ENCODE results near the gene SLC9A9.
"Not testable (repeated sequence)": the region's sequence is repeated elsewhere in the genome, so short reads cannot be mapped to it uniquely, and the experiment has no call there.

SLC9A9 gene

GRCh38 chr3:143306407-143306806, 541.9 kb downstream of the SLC9A9 start:
- no peak for DNase-seq

- no peak for DNase-seq
These were observed 545.6 kb downstream of the SLC9A9 start for GRCh38 chr3:143302638-143303171.

- no peak for DNase-seq
These were observed 547.0 kb downstream of the SLC9A9 start for GRCh38 chr3:143301031-143301901.

- no peak for DNase-seq
These were observed 549.3 kb downstream of the SLC9A9 start for GRCh38 chr3:143298886-143299535.

- no peak for DNase-seq
These were observed 549.9 kb downstream of the SLC9A9 start for GRCh38 chr3:143298380-143298779.

- DNase-seq: no peak
These were observed 552.8 kb downstream of the SLC9A9 start for GRCh38 chr3:143295201-143296080.

- DNase-seq: no peak
These were observed 554.1 kb downstream of the SLC9A9 start for GRCh38 chr3:143294188-143294587.

GRCh38 chr3:143291836-143292447, 556.3 kb downstream of the SLC9A9 start:
- DNase-seq: no peak

GRCh38 chr3:143288944-143289343, 559.3 kb downstream of the SLC9A9 start:
- DNase-seq: no peak

GRCh38 chr3:143287403-143287802, 560.9 kb downstream of the SLC9A9 start:
- DNase-seq: peak; percentile 66

GRCh38 chr3:143286392-143287010, 561.8 kb downstream of the SLC9A9 start:
- no peak for DNase-seq

GRCh38 chr3:143283432-143284128, 564.7 kb downstream of the SLC9A9 start:
- no peak for DNase-seq

GRCh38 chr3:143280984-143281383, 567.3 kb downstream of the SLC9A9 start:
- DNase-seq: no peak

GRCh38 chr3:143279567-143279966, 568.7 kb downstream of the SLC9A9 start:
- DNase-seq: not testable (repeated sequence)

GRCh38 chr3:143278721-143279120, 569.5 kb downstream of the SLC9A9 start:
- no peak for DNase-seq

- DNase-seq: no peak
These were observed 570.7 kb downstream of the SLC9A9 start for GRCh38 chr3:143277531-143277930.

GRCh38 chr3:143276592-143276991, 571.7 kb downstream of the SLC9A9 start:
- DNase-seq: no peak

- DNase-seq: no peak
These were observed 574.1 kb downstream of the SLC9A9 start for GRCh38 chr3:143273975-143274690.

- DNase-seq: no peak
These were observed 577.1 kb downstream of the SLC9A9 start for GRCh38 chr3:143271136-143271535.

- no peak for DNase-seq
These were observed 578.5 kb downstream of the SLC9A9 start for GRCh38 chr3:143269741-143270140.

GRCh38 chr3:143267989-143268388, 580.3 kb downstream of the SLC9A9 start:
- peak; percentile 15 for DNase-seq
